NB4 (cell line): Measurements from ENCODE around the gene RBM18.

ENCODE experiments used
- DNase-seq: peaks from one replicate; pipeline ENCODE4 v3.0.0; 2010; ENCODE audit warnings: low read depth
- H3K4me3 ChIP-seq: one replicate; pipeline ENCODE4 v1.5.1; 2011; ENCODE audit warnings: mild to moderate bottlenecking, low read depth, low read length, moderate library complexity
- CTCF ChIP-seq: IDR thresholded peaks from one replicate; pipeline ENCODE4 v1.5.1; 2012; ENCODE audit warnings: low read depth, low read length
- MAX ChIP-seq: IDR thresholded peaks from 2 replicates; pipeline ENCODE4 v1.6.1; 2011; ENCODE audit warnings: low read depth, low read length
- MYC ChIP-seq: IDR thresholded peaks from 2 replicates; pipeline ENCODE4 v1.6.1; 2011; ENCODE audit warnings: low read depth, low read length
- POLR2A ChIP-seq: IDR thresholded peaks from 2 replicates; pipeline ENCODE4 v1.6.1; 2011; ENCODE audit warnings: mild to moderate bottlenecking; ENCODE audit not compliant: insufficient read length; ENCODE audit errors: extremely low read depth

RBM18 gene

GRCh38 chr9:122207096-122207495, 57.5 kb downstream of the RBM18 start:
- no peak overlapping the region for H3K4me3 ChIP-seq
- no peak for DNase-seq
- TF ChIP-seq POLR2A (no peak), MYC (no peak), CTCF (no peak)

GRCh38 chr9:122206118-122207046, 58.3 kb downstream of the RBM18 start:
- H3K4me3 ChIP-seq: no peak overlapping the region
- TF ChIP-seq MYC (no peak), CTCF (no peak)
- DNase-seq: no peak

GRCh38 chr9:122205176-122205575, 59.5 kb downstream of the RBM18 start:
- no peak for DNase-seq
- TF ChIP-seq POLR2A (no peak), CTCF (no peak), MYC (no peak), MAX (no peak)

GRCh38 chr9:122204491-122204890, 60.1 kb downstream of the RBM18 start:
- DNase-seq: no peak
- no peak overlapping the region for H3K4me3 ChIP-seq
- TF ChIP-seq MYC: no peak
- TF ChIP-seq MAX: no peak
- TF ChIP-seq POLR2A: no peak
- no peak for TF ChIP-seq CTCF

More at GRCh38 chr9:122205176-122205575, 59.5 kb downstream of the RBM18 start:
- no peak overlapping the region for H3K4me3 ChIP-seq

GRCh38 chr9:122204055-122204454, 60.6 kb downstream of the RBM18 start:
- H3K4me3 ChIP-seq: no peak overlapping the region
- TF ChIP-seq MAX (no peak), MYC (no peak), POLR2A (no peak), CTCF (no peak)
- DNase-seq: no peak

GRCh38 chr9:122202111-122202510, 62.5 kb downstream of the RBM18 start:
- DNase-seq: no peak
- H3K4me3 ChIP-seq: no peak overlapping the region
- no peak for TF ChIP-seq MYC
- TF ChIP-seq POLR2A: no peak
- TF ChIP-seq CTCF: no peak
- no peak for TF ChIP-seq MAX
